HCT116 (cell line): ENCODE results near the gene HSPA4.

Experiments
- CTCF ChIP-seq, 3 experiments: fragments of 200-600 bp in 1 of 3; sonication (generic) in 1 of 3; IDR thresholded peaks in 2 of 3; conservative IDR thresholded peaks in 1 of 3; 2 replicates each; pipeline ENCODE4 v1.5.1; 2012 to 2017; ENCODE audit warnings: low read depth in 2 of 3, low read length in 2 of 3, antibody characterized with exemption in 1 of 3, borderline replicate concordance in 1 of 3, control low read depth in 1 of 3, mild to moderate bottlenecking in 1 of 3, mixed read lengths in 1 of 3, mixed run types in 1 of 3, moderate library complexity in 1 of 3; ENCODE audit not compliant: insufficient read depth in 1 of 3
- EGR1 ChIP-seq: IDR thresholded peaks from 2 replicates; pipeline ENCODE4 v1.6.1; 2012; ENCODE audit warnings: low read depth
- ELF1 ChIP-seq: IDR thresholded peaks from 2 replicates; pipeline ENCODE4 v1.6.1; 2012; ENCODE audit warnings: low read depth, borderline replicate concordance
- EZH2 ChIP-seq: fragments of 200-600 bp; sonication (generic); IDR thresholded peaks from 2 replicates; pipeline ENCODE4 v1.6.1; 2017; ENCODE audit warnings: antibody characterized with exemption, mixed run types
- FOSL1 ChIP-seq: IDR thresholded peaks from 2 replicates; pipeline ENCODE4 v1.6.1; 2012; ENCODE audit warnings: low read depth
- POLR2A ChIP-seq: IDR thresholded peaks from 2 replicates; pipeline ENCODE4 v1.7.0; 2011; ENCODE audit warnings: borderline replicate concordance; ENCODE audit not compliant: insufficient read depth, insufficient read length; ENCODE audit errors: extremely low read depth
- POLR2AphosphoS5 ChIP-seq: IDR thresholded peaks from 2 replicates; pipeline ENCODE4 v1.6.1; 2011; ENCODE audit warnings: mild to moderate bottlenecking, low read depth, low read length, moderate library complexity
- REST ChIP-seq: IDR thresholded peaks from 2 replicates; pipeline ENCODE4 v1.6.1; 2012; ENCODE audit warnings: low read depth
- SIN3A ChIP-seq: IDR thresholded peaks from 2 replicates; pipeline ENCODE4 v1.6.1; 2012; ENCODE audit warnings: low read depth
- TCF7L2 ChIP-seq: IDR thresholded peaks from 2 replicates; pipeline ENCODE4 v1.7.0; 2011; ENCODE audit warnings: borderline replicate concordance, inconsistent platforms; ENCODE audit not compliant: insufficient read depth, insufficient read length; ENCODE audit errors: extremely low read depth
- YY1 ChIP-seq: IDR thresholded peaks from 2 replicates; pipeline ENCODE4 v1.6.1; 2011; ENCODE audit warnings: low read length, low read depth, moderate library complexity, mild to moderate bottlenecking; ENCODE audit not compliant: insufficient replicate concordance; ENCODE audit errors: extremely low read depth
- ZBTB33 ChIP-seq: IDR thresholded peaks from 2 replicates; pipeline ENCODE4 v1.6.1; 2011; ENCODE audit warnings: mild to moderate bottlenecking, low read length, moderate library complexity; ENCODE audit not compliant: insufficient replicate concordance; ENCODE audit errors: extremely low read depth
- ZFX ChIP-seq: fragments of 450-650 bp; IDR thresholded peaks from 2 replicates; pipeline ENCODE4 v1.6.1; 2017

- no peak for TF ChIP-seq EZH2
- no peak for TF ChIP-seq ZBTB33
- no peak for TF ChIP-seq ELF1
- no peak for TF ChIP-seq POLR2AphosphoS5
- TF ChIP-seq POLR2A, result no peak
- TF ChIP-seq YY1, result no peak
- TF ChIP-seq TCF7L2, result no peak
- no peak for TF ChIP-seq FOSL1
- no peak for TF ChIP-seq SIN3A
- TF ChIP-seq ZFX, result no peak
- no peak for TF ChIP-seq CTCF (IDR thresholded peaks at IDR 0.05 in 2 of 3, conservative IDR thresholded peaks at IDR 0.05 in 1 of 3; ENCODE audit: borderline replicate concordance in 1 of 3, insufficient read depth in 1 of 3, low read depth in 2 of 3, low read length in 2 of 3)
- TF ChIP-seq REST, result no peak
- no peak for TF ChIP-seq EGR1
Measured at GRCh38 chr5:133062276-133062675, 10.5 kb downstream of the HSPA4 start.
